B cell (primary cell): ENCODE results near the gene CAMK1. TPM values are rescaled to one million over a fixed set of nuclear protein-coding genes. Genes with fewer than 3 reads are reported as not detected.

Experiments used
- ATAC-seq: fragments of 200-7000 bp; cut with Tn5 transposase; one replicate; pipeline ENCODE4 v1.10.0; 2021; ENCODE audit warnings: low read depth, mild to moderate bottlenecking, moderate number of reproducible peaks, moderate library complexity
- CTCF ChIA-PET: fragments of 350-600 bp; sonication (Branson Sonifier 250); formaldehyde crosslinking; loops from one replicate; lab custom pipeline; 2021; ENCODE audit warnings: antibody characterized with exemption, inconsistent platforms; lab: Charles Lee
- POLR2A ChIA-PET: fragments of 350-600 bp; sonication (Branson Sonifier 250); formaldehyde crosslinking; loops from one replicate; lab custom pipeline; 2021; ENCODE audit warnings: antibody characterized with exemption; lab: Charles Lee
- DNase-seq: peaks from one replicate; pipeline ENCODE4 v3.0.0; 2013
- H2AFZ ChIP-seq: 2 replicates; pipeline ENCODE4 v1.6.1; 2012; ENCODE audit warnings: mild to moderate bottlenecking, low read depth, low read length; ENCODE audit not compliant: insufficient read depth, poor library complexity, severe bottlenecking
- H3K27ac ChIP-seq, 2 donors: 1 replicate in 1 of 2; 2 replicates in 1 of 2; pipeline ENCODE4 v1.5.1; 2012 to 2013; ENCODE audit warnings: low read length in 2 of 2, mild to moderate bottlenecking in 2 of 2, moderate library complexity in 1 of 2
- H3K27me3 ChIP-seq, 4 experiments: fragments of 200-600 bp in 1 of 4; sonication (generic) in 1 of 4; replicated peaks in 1 of 4; 1 replicate in 2 of 4; 2 replicates in 2 of 4; pipeline versions ENCODE4 v1.6.1 to v1.7.0; 2013 to 2016; ENCODE audit warnings: low read length in 3 of 4, mild to moderate bottlenecking in 2 of 4, mixed read lengths in 1 of 4, moderate library complexity in 1 of 4; ENCODE audit not compliant: insufficient read depth in 4 of 4, control insufficient read depth in 3 of 4; ENCODE audit errors: control extremely low read depth in 1 of 4
- H3K36me3 ChIP-seq, 2 experiments: replicated peaks in 1 of 2; 1 replicate in 1 of 2; 2 replicates in 1 of 2; pipeline versions ENCODE4 v1.6.1 to v1.7.1; 2013; ENCODE audit warnings: low read length in 1 of 2; ENCODE audit not compliant: insufficient read depth in 2 of 2, control insufficient read depth in 1 of 2; ENCODE audit errors: control extremely low read depth in 1 of 2, extremely low read depth in 1 of 2
- H3K4me1 ChIP-seq, 2 donors: fragments of 200-600 bp in 1 of 2; sonication (generic) in 1 of 2; 1 replicate in 1 of 2; 2 replicates in 1 of 2; pipeline versions ENCODE4 v1.5.1 to v1.6.1; 2013 to 2017; ENCODE audit warnings: low read length in 2 of 2; ENCODE audit not compliant: control insufficient read depth in 2 of 2, insufficient read depth in 2 of 2
- H3K4me2 ChIP-seq: replicated peaks from 2 replicates; pipeline ENCODE3; 2012; ENCODE audit warnings: mild to moderate bottlenecking, low read depth, low read length; ENCODE audit not compliant: poor library complexity, severe bottlenecking
- H3K4me3 ChIP-seq, 5 experiments: fragments of 200-600 bp in 1 of 5; sonication (generic) in 1 of 5; 1 replicate in 3 of 5; 2 replicates in 2 of 5; pipeline versions ENCODE4 v1.5.1 to v1.7.0; 2011 to 2016; ENCODE audit warnings: low read length in 4 of 5, mild to moderate bottlenecking in 4 of 5, low read depth in 2 of 5, control low read depth in 1 of 5, moderate library complexity in 1 of 5; ENCODE audit not compliant: insufficient read depth in 1 of 5; ENCODE audit errors: control extremely low read depth in 1 of 5, extremely low read depth in 1 of 5
- H3K79me2 ChIP-seq: fragments of 200-600 bp; sonication (generic); one replicate; pipeline ENCODE4 v1.6.0; 2016; ENCODE audit warnings: low read length; ENCODE audit not compliant: control insufficient read depth, insufficient read depth
- H3K9ac ChIP-seq: fragments of 200-600 bp; sonication (generic); 2 replicates; pipeline ENCODE4 v1.6.1; 2017; ENCODE audit warnings: mild to moderate bottlenecking, low read length, moderate library complexity
- H3K9me3 ChIP-seq, 3 donors: one replicate each; pipeline versions ENCODE4 v1.6.1 to v1.7.1; 2013; ENCODE audit warnings: low read length in 2 of 3; ENCODE audit not compliant: control insufficient read depth in 2 of 3, insufficient read depth in 1 of 3; ENCODE audit errors: control extremely low read depth in 1 of 3
- H4K20me1 ChIP-seq: 2 replicates; pipeline ENCODE4 v1.6.0; 2012; ENCODE audit warnings: mild to moderate bottlenecking, low read length; ENCODE audit not compliant: insufficient read depth, control insufficient read depth, poor library complexity, severe bottlenecking
- H3K27ac Mint-ChIP-seq: one replicate; pipeline ENCODE4 v1.8.0; 2021; ENCODE audit warnings: mixed read lengths
- H3K27me3 Mint-ChIP-seq: one replicate; pipeline ENCODE4 v1.8.0; 2021; ENCODE audit warnings: mixed read lengths
- H3K4me1 Mint-ChIP-seq: one replicate; pipeline ENCODE4 v1.8.0; 2021; ENCODE audit warnings: mixed read lengths
- H3K4me3 Mint-ChIP-seq: one replicate; pipeline ENCODE4 v1.8.0; 2021; ENCODE audit warnings: mixed read lengths
- H3K9me3 Mint-ChIP-seq: one replicate; pipeline ENCODE4 v1.8.0; 2022; ENCODE audit warnings: mixed read lengths; ENCODE audit not compliant: insufficient read depth
- CTCF ChIP-seq: fragments of 200-600 bp; IDR thresholded peaks from one replicate; pipeline ENCODE4 v1.8.0; 2022; ENCODE audit warnings: antibody characterized with exemption, mild to moderate bottlenecking
- EZH2 ChIP-seq: IDR thresholded peaks from 2 replicates; pipeline ENCODE4 v1.6.1; 2012; ENCODE audit warnings: borderline replicate concordance, low read depth, mild to moderate bottlenecking, moderate library complexity, low read length; ENCODE audit not compliant: insufficient read depth, poor library complexity, severe bottlenecking
- WGBS: methylation state at CpG from one replicate; pipeline ENCODE4 v1.1.5; 2013; ENCODE audit warnings: missing lambda C conversion rate; ENCODE audit not compliant: insufficient coverage; 5-methylcytosine and 5-hydroxymethylcytosine counted together
- intact Hi-C: fragments of 100-400 bp; cut with micrococcal nuclease; formaldehyde crosslinking; loops from one replicate; pipeline ENCODE4 v1.10.0; 2022
- polyA plus RNA-seq: library from polyadenylated mRNA; depleted of rRNA; stranded (reverse); fragments of >200 nt; gene quantifications from 2 replicates; pipeline ENCODE4 v1.2.3, GENCODE V29; 2012
- total RNA-seq, 2 donors: library from RNA; stranded (reverse); fragments of 120-200 nt in 1 of 2; gene quantifications; 1 replicate in 1 of 2; 2 replicates in 1 of 2; pipeline versions ENCODE4 v1.2.3 to v1.2.4, GENCODE V29; 2013 to 2022

CAMK1 gene
- total and polyA plus RNA-seq, 2 donors (not counting 1 experiment from before 2014, with no cell fraction given), result 0.57 to 0.82 TPM

- no peaks in the 10 kb centered on the region for H3K9me3 ChIP-seq
- 100% methylated on average over 4 of the region's 6 CpGs for WGBS
- intact Hi-C loops, result no loop called here
- H3K27ac ChIP-seq, result no peak overlapping the region
- H3K9ac ChIP-seq, result no peak overlapping the region
- ChIA-PET CTCF (interaction anchor here (1.1 kb wide), 1 partner anchor 14 kb away, joined by 3 read pairs; no protein-coding TSS in a partner anchor), POLR2A (no interaction called here)
- H3K36me3 ChIP-seq, result peaks cover 0 to 2% of the 10 kb centered on the region in 2 experiments
- peaks cover 17 to 18% of the 10 kb centered on the region in 2 donors for H3K4me1 ChIP-seq
- peaks cover 0 to 12% (median 2%) of the 10 kb centered on the region in 4 experiments for H3K27me3 ChIP-seq
- no peak overlapping the region for H2AFZ ChIP-seq
- Mint-ChIP-seq H3K9me3 (no peaks in the 10 kb centered on the region), H3K27me3 (peaks cover 5% of the 10 kb centered on the region), H3K27ac (no peak overlapping the region), H3K4me1 (peaks cover 21% of the 10 kb centered on the region), H3K4me3 (no peak overlapping the region)
- H3K4me3 ChIP-seq, result no peak overlapping the region
- TF ChIP-seq CTCF (no peak), EZH2 (no peak)
- DNase-seq, result no peak
- no peak overlapping the region for H3K4me2 ChIP-seq
- H3K79me2 ChIP-seq, result no peaks in the 10 kb centered on the region
- no peaks in the 10 kb centered on the region for H4K20me1 ChIP-seq
- ATAC-seq, result no peak
Measured at GRCh38 chr3:9768141-9768775, 1.5 kb downstream of the CAMK1 start.

GRCh38 chr3:9767418-9767817 lies 2.3 kb downstream of the CAMK1 start:
- WGBS, result 96% methylated on average over 5 of the region's 7 CpGs
- no peaks in the 10 kb centered on the region for H3K79me2 ChIP-seq
- no peaks in the 10 kb centered on the region for H3K9me3 ChIP-seq
- no peak overlapping the region for H2AFZ ChIP-seq
- no peak overlapping the region for H3K27ac ChIP-seq
- no peaks in the 10 kb centered on the region for H3K9me3 Mint-ChIP-seq
- H3K4me3 Mint-ChIP-seq, result no peak overlapping the region
- peaks cover 21% of the 10 kb centered on the region for H3K4me1 Mint-ChIP-seq
- H3K4me1 ChIP-seq, result peaks cover 17 to 18% of the 10 kb centered on the region in 2 donors
- CTCF ChIA-PET, result no interaction called here
- peaks cover 0 to 12% (median 2%) of the 10 kb centered on the region in 4 experiments for H3K27me3 ChIP-seq
- H3K4me2 ChIP-seq, result no peak overlapping the region
- TF ChIP-seq CTCF (no peak), EZH2 (no peak)
- peaks cover 0 to 2% of the 10 kb centered on the region in 2 experiments for H3K36me3 ChIP-seq
- H3K27ac Mint-ChIP-seq, result no peak overlapping the region
- ATAC-seq (no peak), DNase-seq (no peak)
- no peaks in the 10 kb centered on the region for H4K20me1 ChIP-seq
- no peak overlapping the region for H3K4me3 ChIP-seq
- intact Hi-C loops, result no loop called here
- H3K27me3 Mint-ChIP-seq, result peaks cover 5% of the 10 kb centered on the region
- no peak overlapping the region for H3K9ac ChIP-seq
- POLR2A ChIA-PET, result no interaction called here
